ENCODE results near the gene FOXP1.

The FOXP1 gene

GRCh38 chr3:71132995-71133730, 450.4 kb downstream of the FOXP1 start:
- Histone ChIP-seq H3F3A (ENCODE audit: insufficient read depth, low read length) (no peaks in the 10 kb centered on the region), H3K9me2 (ENCODE audit: low read depth, low read length) (no peaks in the 10 kb centered on the region), H3K4me1 (ENCODE audit: insufficient read depth, low read length, severe bottlenecking) (peaks cover 79% of the 10 kb centered on the region), H3K9me3 (ENCODE audit: low read length) (no peaks in the 10 kb centered on the region), H3K27ac (ENCODE audit: low read depth, low read length, poor library complexity, severe bottlenecking) (peak overlapping the region; percentile 88), H4K20me1 (ENCODE audit: insufficient read depth, low read length) (no peaks in the 10 kb centered on the region), H2AFZ (ENCODE audit: low read length) (no peak overlapping the region), H3K27me3 (ENCODE audit: insufficient read depth, low read length) (no peaks in the 10 kb centered on the region), H3K79me2 (ENCODE audit: insufficient read depth, low read length) (peaks cover 22% of the 10 kb centered on the region), H3K4me3 (ENCODE audit: low read depth, low read length, poor library complexity, severe bottlenecking) (no peak overlapping the region), H3K9ac (ENCODE audit: low read length) (no peak overlapping the region; the same call in 1 of the 2 replicates), H3K4me2 (ENCODE audit: low read length) (no peak overlapping the region), H3K36me3 (ENCODE audit: insufficient read depth, low read length) (no peaks in the 10 kb centered on the region)
- TF ChIP-seq CTCF (IDR thresholded peaks at IDR 0.05; ENCODE audit: low read length) = no peak
- no peak for TF ChIP-seq EZH2 (IDR thresholded peaks at IDR 0.05; ENCODE audit: borderline replicate concordance, low read length)

GRCh38 chr3:71131375-71132314, 451.9 kb downstream of the FOXP1 start:
- Histone ChIP-seq H3K4me3 (ENCODE audit: low read depth, low read length, poor library complexity, severe bottlenecking) (peak overlapping the region; percentile 81), H3K4me2 (ENCODE audit: low read length) (peak overlapping the region; percentile 81)

More at GRCh38 chr3:71131375-71132314, 451.9 kb downstream of the FOXP1 start:
- H3K9ac ChIP-seq (ENCODE audit: low read length) = peak overlapping the region; percentile 80
- H3K9me2 ChIP-seq (ENCODE audit: low read depth, low read length) = no peaks in the 10 kb centered on the region
- H3K9me3 ChIP-seq (ENCODE audit: low read length) = no peaks in the 10 kb centered on the region
- H3K27ac ChIP-seq (ENCODE audit: low read depth, low read length, poor library complexity, severe bottlenecking) = peak overlapping the region; percentile 88
- no peak overlapping the region for H2AFZ ChIP-seq (ENCODE audit: low read length)
- no peak for TF ChIP-seq EZH2 (IDR thresholded peaks at IDR 0.05; ENCODE audit: borderline replicate concordance, low read length)
- no peak for TF ChIP-seq CTCF (IDR thresholded peaks at IDR 0.05; ENCODE audit: low read length)
- H4K20me1 ChIP-seq (ENCODE audit: insufficient read depth, low read length) = no peaks in the 10 kb centered on the region
- H3K4me1 ChIP-seq (ENCODE audit: insufficient read depth, low read length, severe bottlenecking) = peaks cover 85% of the 10 kb centered on the region
- no peaks in the 10 kb centered on the region for H3K27me3 ChIP-seq (ENCODE audit: insufficient read depth, low read length)
- H3K36me3 ChIP-seq (ENCODE audit: insufficient read depth, low read length) = no peaks in the 10 kb centered on the region
- peaks cover 37% of the 10 kb centered on the region for H3K79me2 ChIP-seq (ENCODE audit: insufficient read depth, low read length)
- H3F3A ChIP-seq (ENCODE audit: insufficient read depth, low read length) = no peaks in the 10 kb centered on the region
